ENCODE measurements around the gene RPL14.

DNA sequence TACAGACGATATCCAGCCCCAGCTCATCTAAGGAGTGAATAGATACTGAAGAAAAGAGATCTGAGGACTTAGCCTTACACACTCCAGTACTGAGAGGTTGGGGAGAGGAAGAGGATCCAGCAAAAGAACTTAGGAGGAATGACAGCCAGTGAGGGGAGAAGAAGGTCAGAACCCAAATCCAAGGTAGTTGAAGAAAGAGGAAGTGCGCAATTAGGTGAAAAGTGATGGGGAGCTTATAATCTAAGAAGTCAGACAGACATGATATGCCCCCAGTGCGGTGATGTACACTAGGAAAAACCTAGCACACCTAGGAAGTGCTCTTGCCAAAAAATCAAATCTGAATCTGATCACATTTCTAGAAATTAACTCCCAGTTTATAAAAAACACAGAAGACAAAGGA, 49.5 kb upstream of the RPL14 start:
- TF ChIP-seq, protein P1, sequence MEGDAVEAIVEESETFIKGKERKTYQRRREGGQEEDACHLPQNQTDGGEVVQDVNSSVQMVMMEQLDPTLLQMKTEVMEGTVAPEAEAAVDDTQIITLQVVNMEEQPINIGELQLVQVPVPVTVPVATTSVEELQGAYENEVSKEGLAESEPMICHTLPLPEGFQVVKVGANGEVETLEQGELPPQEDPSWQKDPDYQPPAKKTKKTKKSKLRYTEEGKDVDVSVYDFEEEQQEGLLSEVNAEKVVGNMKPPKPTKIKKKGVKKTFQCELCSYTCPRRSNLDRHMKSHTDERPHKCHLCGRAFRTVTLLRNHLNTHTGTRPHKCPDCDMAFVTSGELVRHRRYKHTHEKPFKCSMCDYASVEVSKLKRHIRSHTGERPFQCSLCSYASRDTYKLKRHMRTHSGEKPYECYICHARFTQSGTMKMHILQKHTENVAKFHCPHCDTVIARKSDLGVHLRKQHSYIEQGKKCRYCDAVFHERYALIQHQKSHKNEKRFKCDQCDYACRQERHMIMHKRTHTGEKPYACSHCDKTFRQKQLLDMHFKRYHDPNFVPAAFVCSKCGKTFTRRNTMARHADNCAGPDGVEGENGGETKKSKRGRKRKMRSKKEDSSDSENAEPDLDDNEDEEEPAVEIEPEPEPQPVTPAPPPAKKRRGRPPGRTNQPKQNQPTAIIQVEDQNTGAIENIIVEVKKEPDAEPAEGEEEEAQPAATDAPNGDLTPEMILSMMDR (IDR thresholded peaks at IDR 0.05): no peak
- no peak for TF ChIP-seq POLR2A (IDR thresholded peaks at IDR 0.05)

Data from right lobe of liver (tissue), 4 donors.